Right cardiac atrium (tissue), 5 donors: Measurements from ENCODE around the gene MCM10. TPM values are rescaled to one million over a fixed set of nuclear protein-coding genes. Genes with fewer than 3 reads are reported as not detected.
"Not testable (repeated sequence)": the region's sequence is repeated elsewhere in the genome, so short reads cannot be mapped to it uniquely, and the experiment has no call there.

ENCODE experiments used
- ATAC-seq, 2 donors: fragments of 200-7000 bp; cut with Tn5 transposase; one replicate each; pipeline versions ENCODE4 v1.8.0 to v1.9.1; 2020; ENCODE audit warnings: moderate library complexity in 2 of 2, mild to moderate bottlenecking in 1 of 2
- DNase-seq, 3 donors: peaks; one replicate each; pipeline ENCODE4 v3.0.0-alpha.2; 2020
- H3K27ac ChIP-seq: one replicate; pipeline ENCODE4 v1.5.1; 2013; ENCODE audit warnings: mild to moderate bottlenecking, low read length, control low read depth, moderate library complexity
- H3K27me3 ChIP-seq: one replicate; pipeline ENCODE4 v1.6.1; 2013; ENCODE audit not compliant: control insufficient read depth, insufficient read depth
- H3K4me1 ChIP-seq: one replicate; pipeline ENCODE4 v1.6.1; 2013; ENCODE audit warnings: low read length; ENCODE audit not compliant: control insufficient read depth, insufficient read depth
- H3K4me3 ChIP-seq: one replicate; pipeline ENCODE4 v1.5.1; 2013; ENCODE audit warnings: low read length, control low read depth
- H3K9me3 ChIP-seq: one replicate; pipeline ENCODE4 v1.6.1; 2013; ENCODE audit warnings: low read length; ENCODE audit not compliant: control insufficient read depth
- WGBS: extraction: QIAGEN DNeasy Blood & Tissue Kit; methylation state at CpG from one replicate; pipeline ENCODE4 v1.1.7; 2013; 5-methylcytosine and 5-hydroxymethylcytosine counted together
- intact Hi-C, 4 donors: fragments of 100-400 bp; cut with DNase I; formaldehyde crosslinking; loops; one replicate each; pipeline versions ENCODE4 v1.11.0 to v1.14.0; 2022 to 2023
- polyA plus RNA-seq: library from polyadenylated mRNA; stranded (reverse); fragments of 200-250 nt; gene quantifications from one replicate; pipeline ENCODE4 v1.2.3, GENCODE V29; 2013
- total RNA-seq, 4 donors: library from RNA; stranded (reverse); fragmentation: NEBNext Ultra II Directional; extraction: Animal tissue kit (Norgen Biotek cat#: 25700); gene quantifications; one replicate each; pipeline ENCODE4 v1.2.1, GENCODE V29; 2021
- donor health status: healthy with polysubstance abuse.
- donor health status: DM: no; HTN: yes; CAD: no.
- donor health status: DM: no; HTN: no; CAD: no.
- donor health status: DM: no; HTN: yes; CAD: no; lungs with severe emphysema.
- donor health status: DM: yes; HTN: yes; CAD: no.

The MCM10 gene
- total and polyA plus RNA-seq, 5 donors = 0.07 to 0.35 (median 0.28) TPM; not detected in 1

DNA sequence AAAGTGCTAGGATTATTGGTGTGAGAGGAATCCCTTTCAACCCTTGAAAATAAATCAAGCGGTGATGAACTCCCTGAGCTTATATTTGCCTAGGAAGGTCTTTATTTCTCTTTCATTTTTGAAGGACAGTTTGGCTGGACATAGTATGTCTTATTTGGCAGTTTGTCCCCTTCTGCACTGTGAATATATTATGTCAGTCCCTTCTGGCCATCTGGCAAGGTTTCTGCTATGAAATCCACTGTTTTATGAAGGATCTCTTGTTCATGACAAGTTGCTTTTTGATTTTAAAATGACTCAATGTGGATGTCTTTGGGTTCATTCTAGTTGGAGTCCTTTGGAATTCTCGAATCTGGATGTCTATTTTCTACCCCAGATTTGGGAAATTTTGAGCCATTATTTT, 21.7 kb upstream of the MCM10 start:
- H3K27ac ChIP-seq = no peak overlapping the region
- H3K9me3 ChIP-seq = no peaks in the 10 kb centered on the region
- no peaks in the 10 kb centered on the region for H3K4me1 ChIP-seq
- no peak for DNase-seq
- intact Hi-C loops = no loop called here
- H3K4me3 ChIP-seq = no peak overlapping the region
- no peaks in the 10 kb centered on the region for H3K27me3 ChIP-seq
- ATAC-seq = no peak
- 79% methylated on average over 2 of the region's 2 CpGs for WGBS

DNA sequence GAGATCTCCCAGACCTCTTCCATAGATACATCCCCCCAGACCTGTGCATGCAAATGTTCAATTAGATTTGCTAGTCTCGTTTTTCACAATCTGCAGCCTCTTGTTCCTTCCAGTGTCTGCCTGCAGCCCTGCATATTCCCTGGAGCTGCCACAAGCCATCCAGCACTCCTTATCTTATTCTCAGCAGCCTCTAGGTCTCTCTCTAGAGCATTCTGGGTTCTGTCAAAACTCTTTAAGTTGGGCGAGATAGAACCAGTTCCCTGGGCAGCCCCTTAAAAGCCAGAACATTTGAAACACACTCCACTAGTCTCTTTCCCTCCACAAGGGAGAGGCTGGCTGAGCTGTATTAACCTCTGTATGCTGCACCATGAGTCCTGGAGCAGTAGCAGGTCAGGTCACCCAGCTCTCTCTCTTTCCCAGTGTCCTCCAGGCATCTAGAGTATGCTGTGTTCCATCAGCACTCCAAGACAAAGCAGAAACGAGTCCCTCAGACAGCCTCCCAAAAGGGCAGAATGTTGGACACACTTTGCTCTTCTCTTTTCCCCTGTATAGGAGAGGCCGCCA, 20.6 kb upstream of the MCM10 start:
- Histone ChIP-seq H3K27ac (no peak overlapping the region), H3K9me3 (no peaks in the 10 kb centered on the region), H3K27me3 (no peaks in the 10 kb centered on the region), H3K4me1 (no peaks in the 10 kb centered on the region), H3K4me3 (no peak overlapping the region)
- no peak for DNase-seq
- 74% methylated on average over 4 of the region's 4 CpGs for WGBS
- ATAC-seq = no peak
- intact Hi-C loops = no loop called here

DNA sequence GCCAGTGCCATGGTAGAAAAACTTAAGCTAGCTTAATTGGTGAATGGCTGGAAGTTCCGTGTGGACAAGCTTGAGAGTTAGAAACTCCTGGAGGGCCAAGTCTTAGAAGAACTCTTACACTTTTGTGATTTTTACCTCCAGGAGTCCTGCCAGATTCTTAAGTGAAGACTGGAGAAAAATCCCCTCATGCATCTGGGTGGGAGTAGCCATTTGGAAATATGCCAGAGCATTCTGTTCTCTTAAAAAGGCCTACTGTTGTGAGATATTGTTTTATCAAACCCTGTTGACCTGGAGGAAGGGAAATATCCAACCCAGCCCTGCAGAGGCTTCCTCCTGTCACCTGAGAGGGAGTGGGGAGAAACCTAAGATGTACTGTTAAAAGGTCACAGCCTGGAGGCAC, 17.6 kb upstream of the MCM10 start:
- Histone ChIP-seq H3K4me1 (no peaks in the 10 kb centered on the region), H3K4me3 (no peak overlapping the region), H3K27ac (no peak overlapping the region), H3K9me3 (no peaks in the 10 kb centered on the region), H3K27me3 (no peaks in the 10 kb centered on the region)
- 87% methylated on average over 1 of the region's 1 CpG for WGBS
- DNase-seq (no peak), ATAC-seq (no peak)
- intact Hi-C loops = no loop called here

DNA sequence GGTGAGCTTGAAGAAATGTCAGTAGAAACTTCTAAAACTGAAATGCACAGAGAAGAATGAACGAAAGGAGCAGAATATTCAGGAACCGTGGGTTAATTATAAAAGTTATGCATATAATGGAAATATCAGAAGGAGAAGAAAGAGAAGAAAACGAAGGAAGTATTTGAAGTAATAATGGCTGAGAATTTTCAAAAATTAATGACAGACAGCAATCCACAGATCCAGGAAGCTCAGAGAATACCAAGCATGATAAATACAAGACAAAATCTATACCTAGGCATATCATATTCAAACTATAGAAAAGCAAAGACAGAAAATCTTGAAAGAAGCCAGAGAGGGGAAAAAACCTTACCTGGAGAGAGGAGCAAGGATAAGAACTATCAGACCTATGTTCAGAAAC, 16.5 kb upstream of the MCM10 start:
- Histone ChIP-seq H3K4me3 (no peak overlapping the region), H3K27ac (no peak overlapping the region), H3K27me3 (no peaks in the 10 kb centered on the region), H3K4me1 (no peaks in the 10 kb centered on the region), H3K9me3 (no peaks in the 10 kb centered on the region)
- ATAC-seq (no peak), DNase-seq (no peak)
- intact Hi-C loops = no loop called here
- 95% methylated on average over 3 of the region's 3 CpGs for WGBS

DNA sequence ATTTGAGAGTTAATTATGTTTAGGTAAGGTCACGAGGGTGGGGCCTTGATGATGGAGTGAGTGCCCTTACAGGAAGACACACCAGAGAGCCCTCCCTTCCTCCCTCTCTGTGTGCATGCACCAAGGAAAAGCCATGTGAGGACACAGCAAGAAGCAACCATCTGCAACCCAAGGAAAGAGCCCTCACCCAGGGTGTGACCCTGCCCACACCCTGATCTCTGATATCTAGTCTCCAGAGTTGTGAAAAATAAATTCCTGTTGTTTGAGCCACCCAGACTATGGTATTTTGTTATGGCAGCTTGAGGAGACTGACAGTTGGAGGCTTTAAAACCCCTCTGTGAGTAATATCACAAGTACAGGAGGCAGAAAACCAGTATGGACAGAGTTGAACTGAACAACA, 15.0 kb upstream of the MCM10 start:
- intact Hi-C loops = no loop called here
- Histone ChIP-seq H3K9me3 (no peaks in the 10 kb centered on the region), H3K27ac (no peak overlapping the region), H3K4me1 (no peaks in the 10 kb centered on the region), H3K4me3 (no peak overlapping the region), H3K27me3 (no peaks in the 10 kb centered on the region)
- WGBS = 91% methylated on average over 1 of the region's 1 CpG
- ATAC-seq (peak in 1 of 2 donors; percentile 35), DNase-seq (no peak)

DNA sequence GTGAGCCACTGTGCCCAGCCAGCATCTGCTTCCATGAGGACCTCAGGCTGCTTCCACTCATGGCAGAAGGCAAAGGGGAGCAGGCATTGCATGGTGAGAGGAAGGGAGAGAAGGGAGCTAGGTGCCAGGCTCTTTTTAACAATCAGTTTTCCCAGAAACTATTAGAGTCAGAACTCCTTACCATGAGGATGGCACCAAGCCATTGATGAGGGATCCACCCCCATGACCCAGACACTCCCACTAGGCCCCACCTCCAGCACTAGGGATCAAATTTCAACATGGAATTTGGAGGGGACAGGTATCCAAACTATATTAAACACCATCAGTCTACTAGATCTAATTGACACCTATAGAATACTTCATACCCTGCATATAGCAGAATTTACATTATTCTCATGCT, 14.2 kb upstream of the MCM10 start:
- Histone ChIP-seq H3K4me3 (no peak overlapping the region), H3K27ac (no peak overlapping the region), H3K9me3 (no peaks in the 10 kb centered on the region), H3K27me3 (no peaks in the 10 kb centered on the region), H3K4me1 (no peaks in the 10 kb centered on the region)
- intact Hi-C loops = no loop called here
- no peak for DNase-seq
- ATAC-seq = no peak

DNA sequence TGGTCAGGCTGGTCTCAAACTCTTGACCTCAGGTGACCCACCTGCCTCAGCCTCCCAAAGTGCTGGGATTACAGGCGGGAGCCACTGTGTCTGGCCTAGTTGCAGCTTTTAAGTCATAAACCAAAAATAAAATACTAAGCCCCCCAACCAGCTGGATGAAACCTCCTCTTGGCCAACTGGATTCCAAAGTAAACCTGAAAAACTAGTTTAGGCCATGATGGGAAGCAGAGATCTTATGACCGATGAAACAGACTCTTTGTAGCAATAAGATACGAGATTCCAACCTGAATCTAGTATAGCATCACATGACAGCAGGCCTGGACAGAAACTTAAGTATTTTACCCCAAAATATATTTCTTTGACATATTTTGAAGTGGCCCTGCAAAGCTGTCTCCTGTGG, 9.1 kb upstream of the MCM10 start:
- WGBS = 98% methylated on average over 3 of the region's 3 CpGs
- DNase-seq = no peak

DNA sequence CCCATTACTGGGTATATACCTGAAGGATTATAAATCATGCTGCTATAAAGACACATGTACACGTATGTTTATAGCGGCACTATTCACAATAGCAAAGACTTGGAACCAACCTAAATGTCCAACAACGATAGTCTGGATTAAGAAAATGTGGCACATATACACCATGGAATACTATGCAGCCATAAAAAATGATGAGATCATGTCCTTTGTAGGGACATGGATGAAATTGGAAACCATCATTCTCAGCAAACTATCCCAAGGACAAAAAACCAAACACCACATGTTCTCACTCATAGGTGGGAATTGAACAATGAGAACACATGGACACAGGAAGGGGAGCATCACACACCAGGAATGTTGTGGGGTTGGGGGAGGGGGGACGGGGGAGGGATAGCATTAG, 5.5 kb upstream of the MCM10 start:
- intact Hi-C loops = not testable (repeated sequence)
- WGBS = 89% methylated on average over 4 of the region's 4 CpGs

More for the DNA sequence above, 9.1 kb upstream of the MCM10 start:
- intact Hi-C loops = no loop called here
- no peak for ATAC-seq
- no peaks in the 10 kb centered on the region for H3K27me3 ChIP-seq
- no peak overlapping the region for H3K27ac ChIP-seq
- no peaks in the 10 kb centered on the region for H3K4me1 ChIP-seq
- no peaks in the 10 kb centered on the region for H3K9me3 ChIP-seq
- no peak overlapping the region for H3K4me3 ChIP-seq

DNA sequence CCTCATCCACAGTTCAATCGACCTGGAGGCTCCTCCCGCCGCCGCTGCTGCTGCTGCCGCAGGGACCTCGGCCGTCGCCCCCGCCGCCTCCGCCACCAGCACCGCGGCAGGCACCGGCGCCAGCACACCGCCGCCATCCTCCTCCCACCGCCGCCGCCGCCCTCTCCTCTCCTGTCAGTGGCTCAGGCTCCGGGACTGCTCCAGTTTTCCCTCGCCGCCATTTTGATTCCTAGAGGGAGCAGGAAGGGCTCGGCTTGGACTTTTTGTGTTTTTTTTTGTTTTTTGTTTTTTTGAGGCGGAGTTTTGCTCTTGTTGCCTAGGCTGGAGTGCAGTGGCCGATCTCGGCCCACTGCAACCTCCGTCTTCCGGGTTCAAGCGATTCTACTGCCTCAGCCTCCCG, 3.0 kb upstream of the MCM10 start:
- peak in 1 of 3 donors; percentile 57 for DNase-seq
- H3K27me3 ChIP-seq = no peaks in the 10 kb centered on the region
- WGBS = 43% methylated on average over 32 of the region's 32 CpGs
- H3K9me3 ChIP-seq = no peaks in the 10 kb centered on the region
- H3K4me3 ChIP-seq = peak overlapping the region; percentile 33
- intact Hi-C loops = no loop called here
- ATAC-seq = no peak
- H3K4me1 ChIP-seq = no peaks in the 10 kb centered on the region
- H3K27ac ChIP-seq = peak overlapping the region; percentile 30

More for the DNA sequence above, 5.5 kb upstream of the MCM10 start:
- not testable (repeated sequence) for H3K4me1 ChIP-seq, H3K27ac ChIP-seq, DNase-seq, H3K27me3 ChIP-seq, H3K9me3 ChIP-seq, H3K4me3 ChIP-seq, ATAC-seq

DNA sequence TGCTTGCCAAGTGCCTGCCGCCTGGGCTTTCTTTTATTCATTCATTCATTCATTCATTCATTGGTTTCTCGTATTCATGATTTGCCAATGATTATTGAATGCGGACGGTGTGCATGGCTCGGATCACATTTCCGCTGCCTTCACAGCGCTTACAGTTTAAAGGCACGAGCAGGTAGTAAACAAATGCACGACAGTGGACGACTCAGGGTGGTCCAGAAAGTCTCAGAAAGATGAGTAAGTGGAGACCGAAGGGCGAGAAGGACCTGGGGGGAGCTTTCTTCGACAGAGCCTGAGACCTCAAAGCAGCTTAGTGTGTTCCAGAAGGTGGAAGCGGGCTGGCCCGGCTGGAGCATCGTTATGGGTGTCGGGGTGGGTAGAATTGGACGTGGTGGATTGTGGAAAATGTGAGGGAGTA, 506 bp downstream of the MCM10 start:
- peak overlapping the region; percentile 22 for H3K4me3 ChIP-seq
- H3K27ac ChIP-seq = no peak overlapping the region
- intact Hi-C loops = loop anchor here in 2 of 4 donors (5.0 to 10.0 kb wide), 2 partner anchors 140 to 143 kb away; partner anchors contain the start of gene PHYH (in 2 of the 2)
- no peaks in the 10 kb centered on the region for H3K9me3 ChIP-seq
- WGBS = 3% methylated on average over 18 of the region's 18 CpGs
- H3K4me1 ChIP-seq = no peaks in the 10 kb centered on the region
- DNase-seq = no peak
- no peak for ATAC-seq
- no peaks in the 10 kb centered on the region for H3K27me3 ChIP-seq

DNA sequence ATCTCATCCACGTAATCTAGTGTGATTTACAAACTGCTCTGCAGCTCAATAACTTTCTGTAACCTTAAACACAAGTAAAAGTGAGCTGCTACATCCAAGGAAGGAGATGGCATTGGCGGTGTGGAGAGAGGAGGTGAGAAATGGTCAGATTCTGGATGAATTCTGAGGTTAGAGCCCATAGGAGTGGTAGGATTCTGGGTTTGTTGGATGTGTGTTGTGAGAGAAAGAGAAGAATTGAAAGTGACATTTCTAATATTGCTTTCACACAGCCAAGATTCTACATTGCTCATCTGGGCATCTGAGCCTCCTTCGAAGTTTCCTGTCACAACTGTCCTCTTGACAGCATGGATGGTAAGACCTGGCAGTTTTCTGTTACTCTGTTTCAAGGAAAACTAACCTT, 2.5 kb downstream of the MCM10 start:
- Histone ChIP-seq H3K9me3 (no peaks in the 10 kb centered on the region), H3K4me3 (no peak overlapping the region), H3K4me1 (no peaks in the 10 kb centered on the region), H3K27me3 (no peaks in the 10 kb centered on the region), H3K27ac (no peak overlapping the region)
- 89% methylated on average over 3 of the region's 3 CpGs for WGBS
- ATAC-seq = no peak
- no peak for DNase-seq
- intact Hi-C loops = loop anchor here in 2 of 4 donors (5.0 to 10.0 kb wide), 2 partner anchors 138 to 141 kb away; partner anchors contain the start of gene PHYH (in 2 of the 2)

DNA sequence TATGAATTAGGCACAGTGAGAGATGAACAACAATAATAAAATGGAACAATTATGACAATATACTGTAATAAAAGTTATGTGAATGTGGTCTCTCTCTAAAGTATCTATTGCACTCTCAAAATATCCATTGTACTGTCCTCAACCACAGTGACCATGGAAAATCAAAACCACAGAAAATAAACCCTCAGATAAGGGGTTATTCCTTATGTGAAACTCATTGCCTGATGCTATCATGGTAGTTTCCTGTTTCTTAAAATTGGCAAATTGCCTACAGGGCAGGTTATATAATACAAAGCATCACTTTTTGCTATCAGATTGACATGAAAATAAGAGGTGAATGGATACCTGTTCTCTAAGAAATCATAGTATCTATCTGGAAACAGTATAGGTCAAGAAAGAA, 3.8 kb downstream of the MCM10 start:
- Histone ChIP-seq H3K4me1 (no peaks in the 10 kb centered on the region), H3K9me3 (no peaks in the 10 kb centered on the region), H3K27me3 (no peaks in the 10 kb centered on the region), H3K4me3 (no peak overlapping the region), H3K27ac (no peak overlapping the region)
- DNase-seq (no peak), ATAC-seq (no peak)
- intact Hi-C loops = loop anchor here in 1 of 4 donors (10.0 kb wide), 1 partner anchor 140 kb away; the partner anchor contains the start of gene PHYH
